Upper lobe of left lung (tissue), 6 donors: ENCODE measurements around the gene NCL. TPM values are rescaled to one million over a fixed set of nuclear protein-coding genes. Genes with fewer than 3 reads are reported as not detected.

Experiments used
- ATAC-seq, 2 donors: fragments of 200-7000 bp; cut with Tn5 transposase; one replicate each; pipeline ENCODE4 v1.9.1; 2022; ENCODE audit warnings: mild to moderate bottlenecking in 2 of 2, moderate library complexity in 2 of 2; ENCODE audit not compliant: low FRiP score in 2 of 2
- DNase-seq, 2 donors: peaks; one replicate each; pipeline ENCODE4 v3.0.0-alpha.2; 2019 to 2020
- H3K27ac ChIP-seq, 4 donors: fragments of 200-600 bp; sonication (generic); one replicate each; pipeline ENCODE4 v1.5.1; 2016 to 2019
- H3K27me3 ChIP-seq, 4 donors: fragments of 200-600 bp; sonication (generic); one replicate each; pipeline ENCODE4 v1.5.1; 2017 to 2019
- H3K36me3 ChIP-seq, 4 donors: fragments of 200-600 bp; sonication (generic); one replicate each; pipeline ENCODE4 v1.5.1; 2016 to 2019
- H3K4me1 ChIP-seq, 4 donors: fragments of 200-600 bp; sonication (generic); one replicate each; pipeline ENCODE4 v1.5.1; 2018 to 2019
- H3K4me3 ChIP-seq, 4 donors: fragments of 200-600 bp; sonication (generic); one replicate each; pipeline ENCODE4 v1.5.1; 2017 to 2019; ENCODE audit warnings: mild to moderate bottlenecking in 2 of 4, moderate library complexity in 1 of 4
- H3K9me3 ChIP-seq, 4 donors: fragments of 200-600 bp; sonication (generic); one replicate each; pipeline ENCODE4 v1.5.1; 2018 to 2019
- EP300 ChIP-seq, 4 donors: sonication (generic); formaldehyde crosslinking; IDR thresholded peaks; one replicate each; pipeline ENCODE4 v1.5.1; 2017; ENCODE audit warnings: antibody characterized with exemption in 4 of 4, control low read depth in 2 of 4
- POLR2A ChIP-seq, 4 donors: fragments of 450-650 bp; IDR thresholded peaks; one replicate each; pipeline ENCODE4 v1.5.1; 2016 to 2017; ENCODE audit warnings: antibody characterized with exemption in 4 of 4, mild to moderate bottlenecking in 2 of 4
- POLR2AphosphoS5 ChIP-seq, 2 donors: sonication (generic); formaldehyde crosslinking; IDR thresholded peaks; one replicate each; pipeline ENCODE4 v1.5.1; 2017; ENCODE audit warnings: antibody characterized with exemption in 2 of 2
- WGBS, 2 donors: methylation state at CpG; one replicate each; pipeline ENCODE4 v1.1.5; 2017 to 2018; 5-methylcytosine and 5-hydroxymethylcytosine counted together
- total RNA-seq, 6 donors: library from RNA; depleted of rRNA in 4 of 6; stranded (reverse); fragments of >200 nt in 4 of 6; gene quantifications; one replicate each; pipeline versions ENCODE4 v1.1.0 to v1.2.1, GENCODE V29; 2016 to 2021
- TF ChIP-seq, protein P1 (sequence below), 6 experiments: fragments of 450-650 bp in 4 of 6; fragments of 200-600 bp in 2 of 6; sonication (generic) in 2 of 6; IDR thresholded peaks; one replicate each; pipeline ENCODE4 v1.5.1; 2016 to 2019; ENCODE audit warnings: antibody characterized with exemption in 6 of 6
- donor health status: DM: no; HTN: no; CAD: no; lungs with moderate emphysema.
- donor health status: DM: no; HTN: yes; CAD: no; lungs with severe emphysema.

Gene NCL
- total RNA-seq, 6 donors from 2014 or later, result 113 to 299 (median 194) TPM

GRCh38 chr2:231502596-231502995 is 38.3 kb upstream of the NCL start:
- Histone ChIP-seq H3K4me3 (no peak overlapping the region), H3K36me3 (no peaks in the 10 kb centered on the region), H3K9me3 (no peaks in the 10 kb centered on the region), H3K27me3 (no peaks in the 10 kb centered on the region), H3K4me1 (no peaks in the 10 kb centered on the region), H3K27ac (no peak overlapping the region)
- no peak for TF ChIP-seq POLR2A (IDR thresholded peaks at IDR 0.05)
- TF ChIP-seq, protein P1, sequence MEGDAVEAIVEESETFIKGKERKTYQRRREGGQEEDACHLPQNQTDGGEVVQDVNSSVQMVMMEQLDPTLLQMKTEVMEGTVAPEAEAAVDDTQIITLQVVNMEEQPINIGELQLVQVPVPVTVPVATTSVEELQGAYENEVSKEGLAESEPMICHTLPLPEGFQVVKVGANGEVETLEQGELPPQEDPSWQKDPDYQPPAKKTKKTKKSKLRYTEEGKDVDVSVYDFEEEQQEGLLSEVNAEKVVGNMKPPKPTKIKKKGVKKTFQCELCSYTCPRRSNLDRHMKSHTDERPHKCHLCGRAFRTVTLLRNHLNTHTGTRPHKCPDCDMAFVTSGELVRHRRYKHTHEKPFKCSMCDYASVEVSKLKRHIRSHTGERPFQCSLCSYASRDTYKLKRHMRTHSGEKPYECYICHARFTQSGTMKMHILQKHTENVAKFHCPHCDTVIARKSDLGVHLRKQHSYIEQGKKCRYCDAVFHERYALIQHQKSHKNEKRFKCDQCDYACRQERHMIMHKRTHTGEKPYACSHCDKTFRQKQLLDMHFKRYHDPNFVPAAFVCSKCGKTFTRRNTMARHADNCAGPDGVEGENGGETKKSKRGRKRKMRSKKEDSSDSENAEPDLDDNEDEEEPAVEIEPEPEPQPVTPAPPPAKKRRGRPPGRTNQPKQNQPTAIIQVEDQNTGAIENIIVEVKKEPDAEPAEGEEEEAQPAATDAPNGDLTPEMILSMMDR (IDR thresholded peaks at IDR 0.05), result no peak
- no peak for TF ChIP-seq EP300 (IDR thresholded peaks at IDR 0.05)
- TF ChIP-seq POLR2AphosphoS5 (IDR thresholded peaks at IDR 0.05), result no peak
- ATAC-seq, result no peak
- DNase-seq, result no peak

DNA sequence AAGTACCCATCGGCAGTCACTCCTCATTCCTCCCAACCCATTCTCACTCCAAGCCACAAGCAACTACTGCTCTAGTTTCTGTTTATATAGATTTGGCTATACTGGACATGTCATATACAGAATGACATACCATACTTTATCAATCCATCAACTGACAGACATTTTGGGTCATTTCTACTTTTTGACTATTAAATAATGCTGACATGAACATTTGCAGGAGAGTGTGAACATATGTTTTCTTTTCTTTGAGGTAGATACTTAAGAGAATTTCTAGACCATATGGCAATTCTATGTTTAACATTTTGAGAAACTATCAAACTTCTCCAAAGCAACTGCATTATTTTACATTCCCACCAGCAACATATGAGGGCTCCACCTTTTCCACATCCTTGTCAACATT is 33.4 kb upstream of the NCL start:
- TF ChIP-seq, protein P1 (IDR thresholded peaks at IDR 0.05), result no peak
- TF ChIP-seq POLR2A (IDR thresholded peaks at IDR 0.05) (no peak), POLR2AphosphoS5 (IDR thresholded peaks at IDR 0.05) (no peak), EP300 (IDR thresholded peaks at IDR 0.05) (no peak)
- H3K27ac ChIP-seq, result no peak overlapping the region
- no peak for ATAC-seq
- H3K9me3 ChIP-seq, result no peaks in the 10 kb centered on the region
- no peaks in the 10 kb centered on the region for H3K27me3 ChIP-seq
- H3K4me1 ChIP-seq, result no peaks in the 10 kb centered on the region
- DNase-seq, result no peak
- WGBS, 2 donors, result 82% methylated on average over 1 of the region's 1 CpG
- no peak overlapping the region for H3K4me3 ChIP-seq
- no peaks in the 10 kb centered on the region for H3K36me3 ChIP-seq

DNA sequence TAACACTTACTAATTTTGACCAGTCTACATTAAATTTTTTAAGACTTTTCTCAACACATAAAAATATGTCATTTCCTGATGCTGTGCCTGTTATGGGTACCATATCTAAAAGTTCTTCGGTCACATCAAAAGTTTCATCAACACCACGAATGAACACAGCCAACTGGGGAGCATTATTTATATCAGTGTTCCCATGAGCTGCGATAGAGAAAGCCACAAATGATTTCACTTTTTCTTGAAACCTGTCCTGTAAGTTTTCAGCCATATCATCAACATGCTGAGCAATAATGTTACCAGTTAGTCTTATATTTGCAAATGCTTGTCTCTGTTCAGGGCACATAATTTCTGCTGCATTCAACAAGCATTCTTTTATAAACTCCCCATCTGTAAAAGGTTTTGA is 30.4 kb upstream of the NCL start:
- no peaks in the 10 kb centered on the region for H3K9me3 ChIP-seq
- H3K4me1 ChIP-seq, result no peaks in the 10 kb centered on the region
- TF ChIP-seq POLR2AphosphoS5 (IDR thresholded peaks at IDR 0.05), result no peak
- TF ChIP-seq, protein P1 (IDR thresholded peaks at IDR 0.05), result no peak
- TF ChIP-seq POLR2A (IDR thresholded peaks at IDR 0.05), result no peak
- TF ChIP-seq EP300 (IDR thresholded peaks at IDR 0.05), result no peak
- no peaks in the 10 kb centered on the region for H3K27me3 ChIP-seq
- H3K36me3 ChIP-seq, result no peaks in the 10 kb centered on the region
- DNase-seq (no peak), ATAC-seq (no peak)
- no peak overlapping the region for H3K4me3 ChIP-seq
- H3K27ac ChIP-seq, result no peak overlapping the region
- WGBS, 2 donors, result 82 to 86% methylated on average over 3 of the region's 3 CpGs

GRCh38 chr2:231490801-231491200 is 26.5 kb upstream of the NCL start:
- Histone ChIP-seq H3K4me3 (no peak overlapping the region), H3K27me3 (no peaks in the 10 kb centered on the region), H3K27ac (no peak overlapping the region), H3K36me3 (no peaks in the 10 kb centered on the region), H3K4me1 (no peaks in the 10 kb centered on the region), H3K9me3 (no peaks in the 10 kb centered on the region)
- ATAC-seq, result peak in 1 of 2 donors; percentile 11
- 84 to 91% methylated on average over 7 of the region's 7 CpGs for WGBS, 2 donors
- no peak for DNase-seq
- no peak for TF ChIP-seq EP300 (IDR thresholded peaks at IDR 0.05)
- TF ChIP-seq POLR2A (IDR thresholded peaks at IDR 0.05), result no peak
- TF ChIP-seq POLR2AphosphoS5 (IDR thresholded peaks at IDR 0.05), result no peak
- TF ChIP-seq, protein P1 (IDR thresholded peaks at IDR 0.05), result no peak

DNA sequence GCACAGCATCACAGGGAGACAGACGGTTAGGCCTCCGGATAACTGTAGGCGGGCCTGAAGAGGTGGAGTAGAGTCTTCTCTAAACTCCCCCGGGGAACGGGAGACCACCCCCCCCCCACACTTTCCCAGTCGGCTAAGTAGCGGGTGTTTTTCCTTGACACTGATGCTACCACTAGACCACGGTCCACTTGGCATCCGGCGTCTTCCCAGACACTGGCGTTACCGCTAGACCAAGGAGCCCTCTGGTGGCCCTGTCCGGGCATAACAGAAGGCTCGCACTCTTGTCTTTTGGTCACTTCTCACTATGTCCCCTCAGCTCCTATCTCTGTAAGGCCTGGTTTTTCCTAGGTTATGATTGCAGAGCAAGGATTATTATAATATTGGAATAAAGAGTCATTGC is 25.7 kb upstream of the NCL start:
- 82 to 88% methylated on average over 14 of the region's 14 CpGs for WGBS, 2 donors
- Histone ChIP-seq H3K36me3 (no peaks in the 10 kb centered on the region), H3K27ac (no peak overlapping the region), H3K9me3 (no peaks in the 10 kb centered on the region), H3K4me3 (no peak overlapping the region), H3K4me1 (no peaks in the 10 kb centered on the region), H3K27me3 (no peaks in the 10 kb centered on the region)
- ATAC-seq, result no peak
- TF ChIP-seq POLR2AphosphoS5 (IDR thresholded peaks at IDR 0.05), result no peak
- TF ChIP-seq, protein P1 (IDR thresholded peaks at IDR 0.05), result peak in 1 of 6 experiments; percentile 18
- DNase-seq, result no peak
